HepG2 (cell line): Measurements from ENCODE around the gene GRAMD1A. TPM values are rescaled to one million over a fixed set of nuclear protein-coding genes. Genes with fewer than 3 reads are reported as not detected.
A peak's percentile ranks its signal among the peaks of the same experiment; 100 is the strongest.

Source experiments
- ARNT ChIP-seq: fragments of 450-650 bp; IDR thresholded peaks from 2 replicates; pipeline ENCODE4 v1.6.1; 2017
- LBX2 ChIP-seq: sonication (generic); formaldehyde crosslinking; IDR thresholded peaks from 2 replicates; pipeline ENCODE4 v1.5.0; 2020; ENCODE audit warnings: missing genetic modification reagents, mild to moderate bottlenecking, borderline replicate concordance
- MEIS2 ChIP-seq: sonication (generic); formaldehyde crosslinking; IDR thresholded peaks from 2 replicates; pipeline ENCODE4 v1.9.0; 2021; ENCODE audit warnings: mild to moderate bottlenecking, missing genetic modification reagents
- NBN ChIP-seq: fragments of 450-650 bp; conservative IDR thresholded peaks from 2 replicates; pipeline ENCODE4 v1.6.1; 2017
- REL ChIP-seq: sonication (generic); formaldehyde crosslinking; conservative IDR thresholded peaks from 2 replicates; pipeline ENCODE4 v1.8.0; 2022; ENCODE audit warnings: mild to moderate bottlenecking, missing genetic modification reagents, moderate library complexity
- RFX3 ChIP-seq: IDR thresholded peaks from 2 replicates; pipeline ENCODE4 v1.6.1; 2016; ENCODE audit warnings: missing biosample characterization, missing genetic modification reagents
- SALL1 ChIP-seq: sonication (generic); formaldehyde crosslinking; IDR thresholded peaks from 2 replicates; pipeline ENCODE4 v1.8.0; 2022; ENCODE audit warnings: mild to moderate bottlenecking, missing genetic modification reagents
- SSRP1 ChIP-seq: IDR thresholded peaks from 2 replicates; pipeline ENCODE4 v1.6.1; 2016; ENCODE audit warnings: control low read depth
- TAF1 ChIP-seq: sonication (generic); formaldehyde crosslinking; IDR thresholded peaks from 2 replicates; pipeline ENCODE4 v1.4.0; 2020; ENCODE audit warnings: missing genetic modification reagents
- TARDBP ChIP-seq: sonication (generic); formaldehyde crosslinking; IDR thresholded peaks from 2 replicates; pipeline ENCODE4 v1.8.0; 2022; ENCODE audit warnings: mild to moderate bottlenecking, missing genetic modification reagents
- TEAD2 ChIP-seq: sonication (generic); formaldehyde crosslinking; IDR thresholded peaks from 2 replicates; pipeline ENCODE4 v1.9.0; 2021; ENCODE audit warnings: missing genetic modification reagents
- TIGD3 ChIP-seq: sonication (generic); formaldehyde crosslinking; IDR thresholded peaks from 2 replicates; pipeline ENCODE4 v1.5.1; 2020; ENCODE audit warnings: mild to moderate bottlenecking, missing genetic modification reagents, borderline replicate concordance
- ZFP1 ChIP-seq: IDR thresholded peaks from 2 replicates; pipeline ENCODE4 v1.6.1; 2016
- ZKSCAN1 ChIP-seq: fragments of 150-350 bp; IDR thresholded peaks from 2 replicates; pipeline ENCODE4 v1.6.1; 2014; ENCODE audit warnings: low read length
- ZNF263 ChIP-seq: sonication (generic); formaldehyde crosslinking; IDR thresholded peaks from 2 replicates; pipeline ENCODE4 v1.4.0; 2020; ENCODE audit warnings: missing genetic modification reagents
- ZNF33A ChIP-seq: sonication (generic); formaldehyde crosslinking; IDR thresholded peaks from 2 replicates; pipeline ENCODE4 v1.5.1; 2020; ENCODE audit warnings: missing genetic modification reagents, mild to moderate bottlenecking, moderate library complexity, borderline replicate concordance
- ZNF431 ChIP-seq: sonication (generic); formaldehyde crosslinking; IDR thresholded peaks from 2 replicates; pipeline ENCODE4 v1.9.0; 2022; ENCODE audit warnings: missing genetic modification reagents, low read depth, mild to moderate bottlenecking, borderline replicate concordance
- ZNF713 ChIP-seq: sonication (generic); formaldehyde crosslinking; IDR thresholded peaks from 2 replicates; pipeline ENCODE4 v1.4.0; 2020; ENCODE audit warnings: mild to moderate bottlenecking, missing genetic modification reagents
- ZSCAN21 ChIP-seq: sonication (generic); formaldehyde crosslinking; IDR thresholded peaks from 2 replicates; pipeline ENCODE4 v1.8.0; 2022; ENCODE audit warnings: mild to moderate bottlenecking, missing genetic modification reagents, moderate library complexity, borderline replicate concordance
- ZSCAN31 ChIP-seq: sonication (generic); formaldehyde crosslinking; IDR thresholded peaks from 2 replicates; pipeline ENCODE4 v1.5.0; 2020; ENCODE audit warnings: low read depth, mild to moderate bottlenecking, missing genetic modification reagents
- polyA plus RNA-seq, 8 experiments: library from polyadenylated mRNA; depleted of rRNA in 3 of 8; stranded (reverse) in 7 of 8; unstranded in 1 of 8; fragments of >200 nt; fragmentation: Illumina TruSeq in 4 of 8; extraction: Trizol in 4 of 8; gene quantifications; 2 replicates each; pipeline versions ENCODE4 v1.2.1 to v1.2.3, GENCODE V29; 2011 to 2016; ENCODE audit warnings: low read depth in 4 of 8, missing spikeins in 1 of 8, mixed read lengths in 1 of 8; ENCODE audit not compliant: insufficient read depth in 1 of 8
- total RNA-seq, 5 experiments: library from RNA; depleted of rRNA; stranded (reverse); fragments of >200 nt; fragmentation: Illumina TruSeq; extraction: Trizol; gene quantifications; 2 replicates each; pipeline ENCODE4 v1.2.3, GENCODE V29; 2016; ENCODE audit warnings: low read depth in 1 of 5
- TF ChIP-seq, protein P1 (sequence below): sonication (generic); formaldehyde crosslinking; conservative IDR thresholded peaks from 2 replicates; pipeline ENCODE4 v1.4.0; 2020; ENCODE audit warnings: mild to moderate bottlenecking, missing genetic modification reagents, moderate library complexity
- TF ChIP-seq, protein P2 (sequence below): sonication (generic); formaldehyde crosslinking; IDR thresholded peaks from 2 replicates; pipeline ENCODE4 v1.5.1; 2020; ENCODE audit warnings: mild to moderate bottlenecking, missing genetic modification reagents, moderate library complexity

GRAMD1A gene
- total and polyA plus RNA-seq, 2 of the 13 experiments (the other 11 are each of a cell fraction or from before 2014, with no cell fraction given), result 14.7 to 181 TPM

- TF ChIP-seq TIGD3 (CRISPR knock-in tag), result no peak
- no peak for TF ChIP-seq ZKSCAN1
- TF ChIP-seq SSRP1 (CRISPR knock-in tag), result no peak
- peak; percentile 72; the same call in 1 of the 2 replicates for TF ChIP-seq REL
- TF ChIP-seq MEIS2 (CRISPR knock-in tag), result peak; percentile 93
- no peak for TF ChIP-seq RFX3 (CRISPR knock-in tag)
- peak; percentile 96; the same call in 1 of the 2 replicates for TF ChIP-seq ZSCAN31 (CRISPR knock-in tag)
- TF ChIP-seq, protein P1, sequence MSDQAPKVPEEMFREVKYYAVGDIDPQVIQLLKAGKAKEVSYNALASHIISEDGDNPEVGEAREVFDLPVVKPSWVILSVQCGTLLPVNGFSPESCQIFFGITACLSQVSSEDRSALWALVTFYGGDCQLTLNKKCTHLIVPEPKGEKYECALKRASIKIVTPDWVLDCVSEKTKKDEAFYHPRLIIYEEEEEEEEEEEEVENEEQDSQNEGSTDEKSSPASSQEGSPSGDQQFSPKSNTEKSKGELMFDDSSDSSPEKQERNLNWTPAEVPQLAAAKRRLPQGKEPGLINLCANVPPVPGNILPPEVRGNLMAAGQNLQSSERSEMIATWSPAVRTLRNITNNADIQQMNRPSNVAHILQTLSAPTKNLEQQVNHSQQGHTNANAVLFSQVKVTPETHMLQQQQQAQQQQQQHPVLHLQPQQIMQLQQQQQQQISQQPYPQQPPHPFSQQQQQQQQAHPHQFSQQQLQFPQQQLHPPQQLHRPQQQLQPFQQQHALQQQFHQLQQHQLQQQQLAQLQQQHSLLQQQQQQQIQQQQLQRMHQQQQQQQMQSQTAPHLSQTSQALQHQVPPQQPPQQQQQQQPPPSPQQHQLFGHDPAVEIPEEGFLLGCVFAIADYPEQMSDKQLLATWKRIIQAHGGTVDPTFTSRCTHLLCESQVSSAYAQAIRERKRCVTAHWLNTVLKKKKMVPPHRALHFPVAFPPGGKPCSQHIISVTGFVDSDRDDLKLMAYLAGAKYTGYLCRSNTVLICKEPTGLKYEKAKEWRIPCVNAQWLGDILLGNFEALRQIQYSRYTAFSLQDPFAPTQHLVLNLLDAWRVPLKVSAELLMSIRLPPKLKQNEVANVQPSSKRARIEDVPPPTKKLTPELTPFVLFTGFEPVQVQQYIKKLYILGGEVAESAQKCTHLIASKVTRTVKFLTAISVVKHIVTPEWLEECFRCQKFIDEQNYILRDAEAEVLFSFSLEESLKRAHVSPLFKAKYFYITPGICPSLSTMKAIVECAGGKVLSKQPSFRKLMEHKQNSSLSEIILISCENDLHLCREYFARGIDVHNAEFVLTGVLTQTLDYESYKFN (CRISPR knock-in tag), result peak; percentile 98
- no peak for TF ChIP-seq TEAD2 (CRISPR knock-in tag)
- TF ChIP-seq TARDBP (CRISPR knock-in tag), result peak; percentile 98
- peak; percentile 97 for TF ChIP-seq ZSCAN21 (CRISPR knock-in tag)
- peak; percentile 90 for TF ChIP-seq ZNF33A (CRISPR knock-in tag)
- TF ChIP-seq, protein P2, sequence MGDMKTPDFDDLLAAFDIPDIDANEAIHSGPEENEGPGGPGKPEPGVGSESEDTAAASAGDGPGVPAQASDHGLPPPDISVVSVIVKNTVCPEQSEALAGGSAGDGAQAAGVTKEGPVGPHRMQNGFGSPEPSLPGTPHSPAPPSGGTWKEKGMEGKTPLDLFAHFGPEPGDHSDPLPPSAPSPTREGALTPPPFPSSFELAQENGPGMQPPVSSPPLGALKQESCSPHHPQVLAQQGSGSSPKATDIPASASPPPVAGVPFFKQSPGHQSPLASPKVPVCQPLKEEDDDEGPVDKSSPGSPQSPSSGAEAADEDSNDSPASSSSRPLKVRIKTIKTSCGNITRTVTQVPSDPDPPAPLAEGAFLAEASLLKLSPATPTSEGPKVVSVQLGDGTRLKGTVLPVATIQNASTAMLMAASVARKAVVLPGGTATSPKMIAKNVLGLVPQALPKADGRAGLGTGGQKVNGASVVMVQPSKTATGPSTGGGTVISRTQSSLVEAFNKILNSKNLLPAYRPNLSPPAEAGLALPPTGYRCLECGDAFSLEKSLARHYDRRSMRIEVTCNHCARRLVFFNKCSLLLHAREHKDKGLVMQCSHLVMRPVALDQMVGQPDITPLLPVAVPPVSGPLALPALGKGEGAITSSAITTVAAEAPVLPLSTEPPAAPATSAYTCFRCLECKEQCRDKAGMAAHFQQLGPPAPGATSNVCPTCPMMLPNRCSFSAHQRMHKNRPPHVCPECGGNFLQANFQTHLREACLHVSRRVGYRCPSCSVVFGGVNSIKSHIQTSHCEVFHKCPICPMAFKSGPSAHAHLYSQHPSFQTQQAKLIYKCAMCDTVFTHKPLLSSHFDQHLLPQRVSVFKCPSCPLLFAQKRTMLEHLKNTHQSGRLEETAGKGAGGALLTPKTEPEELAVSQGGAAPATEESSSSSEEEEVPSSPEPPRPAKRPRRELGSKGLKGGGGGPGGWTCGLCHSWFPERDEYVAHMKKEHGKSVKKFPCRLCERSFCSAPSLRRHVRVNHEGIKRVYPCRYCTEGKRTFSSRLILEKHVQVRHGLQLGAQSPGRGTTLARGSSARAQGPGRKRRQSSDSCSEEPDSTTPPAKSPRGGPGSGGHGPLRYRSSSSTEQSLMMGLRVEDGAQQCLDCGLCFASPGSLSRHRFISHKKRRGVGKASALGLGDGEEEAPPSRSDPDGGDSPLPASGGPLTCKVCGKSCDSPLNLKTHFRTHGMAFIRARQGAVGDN (CRISPR knock-in tag), result peak; percentile 95
- 0 out of 2 replicates have a peak, but pooled peaks have one; percentile 35 for TF ChIP-seq LBX2
- peak; percentile 84 for TF ChIP-seq ZNF713 (CRISPR knock-in tag)
- TF ChIP-seq ZNF431, result peak; percentile 22; the same call in 1 of the 2 replicates
- TF ChIP-seq ARNT, result no peak
- TF ChIP-seq TAF1, result peak; percentile 74; the same call in 1 of the 2 replicates
- TF ChIP-seq NBN, result no peak
- 0 out of 2 replicates have a peak, but pooled peaks have one; percentile 24 for TF ChIP-seq ZFP1
- peak; percentile 68; the same call in 1 of the 2 replicates for TF ChIP-seq ZNF263 (CRISPR knock-in tag)
- TF ChIP-seq SALL1, result peak; percentile 90
These were observed 40.9 kb downstream of the GRAMD1A start (continued) for GRCh38 chr19:35040826-35041547.
